Keratinocyte (primary cell): ENCODE results near the gene KIAA0408. TPM values are rescaled to one million over a fixed set of nuclear protein-coding genes. Genes with fewer than 3 reads are reported as not detected.

Experiments
- DNase-seq: peaks from one replicate; pipeline ENCODE4 v3.0.0-alpha.2; 2011; ENCODE audit warnings: low read depth, missing footprints, low spot score
- FAIRE-seq: peaks from 2 replicates; lab custom pipeline; 2011; peaks lifted over from hg19 to GRCh38; lab: Jason Lieb, UNC
- H2AFZ ChIP-seq: 2 replicates; pipeline ENCODE4 v1.6.0; 2012; ENCODE audit warnings: low read length, control low read depth, inconsistent platforms; ENCODE audit not compliant: control insufficient read depth
- H3K27ac ChIP-seq: 2 replicates; pipeline ENCODE4 v1.5.1; 2011; ENCODE audit warnings: low read length; ENCODE audit not compliant: control insufficient read depth, insufficient read depth
- H3K27me3 ChIP-seq: 3 replicates; pipeline ENCODE4 v1.6.0; 2011; ENCODE audit warnings: low read length; ENCODE audit not compliant: control insufficient read depth, insufficient read depth; ENCODE audit errors: extremely low read depth
- H3K36me3 ChIP-seq, 2 experiments: 2 replicates in 1 of 2; 3 replicates in 1 of 2; pipeline ENCODE4 v1.5.1; 2011; ENCODE audit warnings: low read length in 2 of 2, mild to moderate bottlenecking in 1 of 2; ENCODE audit not compliant: control insufficient read depth in 2 of 2, insufficient read depth in 2 of 2; ENCODE audit errors: extremely low read depth in 1 of 2
- H3K4me1 ChIP-seq: 3 replicates; pipeline ENCODE4 v1.5.1; 2011; ENCODE audit warnings: low read length; ENCODE audit not compliant: control insufficient read depth, insufficient read depth; ENCODE audit errors: extremely low read depth
- H3K4me2 ChIP-seq: 3 replicates; pipeline ENCODE4 v1.6.0; 2011; ENCODE audit warnings: low read depth, low read length; ENCODE audit not compliant: control insufficient read depth, insufficient read depth; ENCODE audit errors: extremely low read depth
- H3K4me3 ChIP-seq, 3 experiments: fragments of 200-600 bp in 1 of 3; sonication (generic) in 1 of 3; 2 replicates in 2 of 3; 3 replicates in 1 of 3; pipeline ENCODE4 v1.5.1; 2011 to 2016; ENCODE audit warnings: low read length in 3 of 3, mild to moderate bottlenecking in 3 of 3, control low read depth in 2 of 3, inconsistent platforms in 1 of 3, low read depth in 1 of 3, mixed read lengths in 1 of 3, mixed run types in 1 of 3, moderate library complexity in 1 of 3; ENCODE audit not compliant: control insufficient read depth in 2 of 3, insufficient read depth in 2 of 3; ENCODE audit errors: extremely low read depth in 1 of 3
- H3K79me2 ChIP-seq: 2 replicates; pipeline ENCODE4 v1.6.0; 2012; ENCODE audit warnings: low read length; ENCODE audit not compliant: control insufficient read depth, insufficient read depth
- H3K9ac ChIP-seq: 3 replicates; pipeline ENCODE4 v1.6.0; 2011; ENCODE audit warnings: low read length; ENCODE audit not compliant: control insufficient read depth, insufficient read depth; ENCODE audit errors: extremely low read depth
- H3K9me1 ChIP-seq: 3 replicates; pipeline ENCODE4 v1.6.0; 2011; ENCODE audit warnings: low read length; ENCODE audit not compliant: control insufficient read depth, insufficient read depth; ENCODE audit errors: extremely low read depth
- H3K9me3 ChIP-seq: 2 replicates; pipeline ENCODE4 v1.5.1; 2012; ENCODE audit warnings: low read depth, low read length; ENCODE audit not compliant: control insufficient read depth
- H4K20me1 ChIP-seq: 3 replicates; pipeline ENCODE4 v1.6.0; 2011; ENCODE audit warnings: low read length; ENCODE audit not compliant: control insufficient read depth, insufficient read depth; ENCODE audit errors: extremely low read depth
- CTCF ChIP-seq, 3 experiments: IDR thresholded peaks in 1 of 3; conservative IDR thresholded peaks in 1 of 3; optimal IDR thresholded peaks in 1 of 3; 2 replicates in 2 of 3; 3 replicates in 1 of 3; pipeline versions ENCODE3 to v1.5.1; 2011; ENCODE audit warnings: low read length in 3 of 3, mild to moderate bottlenecking in 3 of 3, moderate library complexity in 2 of 3, control low read depth in 1 of 3, inconsistent platforms in 1 of 3; ENCODE audit not compliant: insufficient read depth in 2 of 3; ENCODE audit errors: extremely low read depth in 1 of 3
- EZH2 ChIP-seq: IDR thresholded peaks from one replicate; pipeline ENCODE4 v1.6.1; 2012; ENCODE audit warnings: inconsistent platforms, mild to moderate bottlenecking, low read length, moderate library complexity
- dilution Hi-C: fragments of 300-500 bp; cut with MboI; formaldehyde crosslinking; loops from one replicate; pipeline ENCODE4 v1.7.0; 2020; ENCODE audit warnings: low sequenced_read_pairs; ENCODE audit not compliant: extremely low pct_ligation_motif_present
- polyA minus RNA-seq, 3 experiments: library from RNA; depleted of rRNA, polyadenylated mRNA; stranded (reverse); fragments of >200 nt; gene quantifications; 1 replicate in 1 of 3; 2 replicates in 1 of 3; 3 replicates in 1 of 3; pipeline ENCODE4 v1.2.3, GENCODE V29; 2011
- polyA plus RNA-seq, 5 experiments: library from polyadenylated mRNA; depleted of rRNA in 3 of 5; stranded (reverse) in 3 of 5; stranded (forward) in 1 of 5; unstranded in 1 of 5; fragments of >200 nt; gene quantifications; 1 replicate in 1 of 5; 2 replicates in 3 of 5; 3 replicates in 1 of 5; pipeline versions ENCODE4 v1.2.1 to v1.2.3, GENCODE V29; 2011 to 2012; ENCODE audit warnings: missing spikeins in 2 of 5, low read depth in 1 of 5, low replicate concordance in 1 of 5

KIAA0408 gene
- 0.05 to 0.12 TPM in 2 of 3 replicates, not detected in the other for polyA plus RNA-seq
- 0.64 TPM for polyA plus RNA-seq (2011; ENCODE audit: low read depth)
- polyA plus RNA-seq (2011; cell fraction: cytosol; rRNA removed) = 0.05 and 0.11 TPM in 2 replicates
- 0.19 TPM in 1 of 2 replicates, not detected in the other for polyA plus RNA-seq (2011; cell fraction: nucleus; rRNA removed)
- 0.02 TPM in 1 of 2 replicates, not detected in the other for polyA plus RNA-seq (2012; ENCODE audit: low replicate concordance)
- polyA minus RNA-seq = 0.06 TPM in 1 of 3 replicates, not detected in the others
- polyA minus RNA-seq (2011; cell fraction: cytosol; rRNA and poly(A)+ RNA removed) = not detected
- polyA minus RNA-seq (2011; cell fraction: nucleus; rRNA and poly(A)+ RNA removed) = not detected in 2 replicates

DNA sequence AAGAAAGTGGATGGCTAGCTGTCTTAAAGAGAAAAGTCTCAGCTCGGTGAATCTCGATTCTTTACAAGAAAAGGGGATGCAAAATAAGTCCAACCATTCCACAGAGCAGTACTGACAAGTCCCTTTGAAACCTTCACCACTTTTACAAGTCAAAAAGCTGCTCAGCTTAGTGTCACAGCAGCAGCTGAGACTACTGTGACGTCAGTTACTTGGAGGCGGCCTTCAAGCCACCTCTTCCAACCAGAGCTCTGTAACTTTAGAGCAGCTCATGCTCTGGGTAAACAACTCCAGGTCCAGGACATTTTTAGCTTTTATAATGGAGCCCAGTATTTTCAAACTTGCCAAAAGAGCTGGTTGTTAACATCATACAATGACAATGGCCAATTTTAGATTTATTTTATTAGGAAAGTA is at the start of gene KIAA0408:
TSS of gene KIAA0408 (minus strand) at position 159 of the 411 bp plus-strand sequence. CDS start 5,408 bp downstream, outside the sequence.
- no peak for TF ChIP-seq EZH2
- TF ChIP-seq CTCF (optimal IDR thresholded peaks at IDR 0.05 in 1 of 3, IDR thresholded peaks at IDR 0.05 in 1 of 3, conservative IDR thresholded peaks at IDR 0.05 in 1 of 3; ENCODE audit: extremely low read depth in 1 of 3, insufficient read depth in 2 of 3, low read length in 3 of 3) = no peak
- no peaks in the 10 kb centered on the region for H3K9me1 ChIP-seq
- no peak within 1 kb of the TSS for H2AFZ ChIP-seq
- no peaks in the 10 kb centered on the region for H3K9me3 ChIP-seq
- dilution Hi-C loops = no loop called here
- H3K4me3 ChIP-seq = no peak within 1 kb of the TSS
- no peak within 1 kb of the TSS for H3K9ac ChIP-seq
- DNase-seq (no peak), FAIRE-seq (no peak)
- H3K27me3 ChIP-seq = no peaks in the 10 kb centered on the region
- H3K4me1 ChIP-seq = no peaks in the 10 kb centered on the region
- H3K36me3 ChIP-seq = no peaks in the 10 kb centered on the region
- H4K20me1 ChIP-seq = no peaks in the 10 kb centered on the region
- no peak within 1 kb of the TSS for H3K27ac ChIP-seq
- no peak within 1 kb of the TSS for H3K4me2 ChIP-seq
- no peaks in the 10 kb centered on the region for H3K79me2 ChIP-seq

DNA sequence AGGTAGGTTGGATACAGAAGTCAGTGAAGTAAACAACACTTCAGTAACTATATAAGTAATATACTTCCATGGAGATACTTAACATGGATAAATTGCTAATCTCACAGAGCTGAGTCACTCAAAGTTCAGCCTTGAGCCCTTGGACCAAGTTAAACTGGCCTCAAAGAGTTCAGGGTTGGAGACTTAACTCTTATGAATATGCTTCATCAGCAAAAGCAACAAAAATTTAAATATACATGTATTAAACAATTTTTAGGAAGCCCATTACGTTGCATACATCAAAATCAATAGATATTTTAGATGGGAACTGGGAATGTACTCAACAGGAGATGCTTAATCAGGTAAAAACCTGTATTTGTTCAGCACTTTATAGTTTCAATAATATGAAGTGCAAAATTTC is 47.7 kb upstream of the KIAA0408 start:
- Histone ChIP-seq H3K4me1 (no peaks in the 10 kb centered on the region), H3K9me1 (no peaks in the 10 kb centered on the region), H4K20me1 (no peaks in the 10 kb centered on the region), H3K4me3 (no peak overlapping the region), H2AFZ (no peak overlapping the region), H3K79me2 (no peaks in the 10 kb centered on the region), H3K9me3 (no peaks in the 10 kb centered on the region), H3K36me3 (no peaks in the 10 kb centered on the region), H3K9ac (no peak overlapping the region), H3K27ac (no peak overlapping the region), H3K4me2 (no peak overlapping the region), H3K27me3 (no peaks in the 10 kb centered on the region)
- dilution Hi-C loops = no loop called here
- no peak for FAIRE-seq
- no peak for DNase-seq
- no peak for TF ChIP-seq EZH2
- TF ChIP-seq CTCF (optimal IDR thresholded peaks at IDR 0.05 in 1 of 3, IDR thresholded peaks at IDR 0.05 in 1 of 3, conservative IDR thresholded peaks at IDR 0.05 in 1 of 3; ENCODE audit: extremely low read depth in 1 of 3, insufficient read depth in 2 of 3, low read length in 3 of 3) = no peak
